Measurements from ENCODE around the gene CDX2. TPM values are rescaled to one million over a fixed set of nuclear protein-coding genes. Genes with fewer than 3 reads are reported as not detected.

CDX2 gene
- polyA plus RNA-seq, 1 donor from 2014 or later = not detected

DNA sequence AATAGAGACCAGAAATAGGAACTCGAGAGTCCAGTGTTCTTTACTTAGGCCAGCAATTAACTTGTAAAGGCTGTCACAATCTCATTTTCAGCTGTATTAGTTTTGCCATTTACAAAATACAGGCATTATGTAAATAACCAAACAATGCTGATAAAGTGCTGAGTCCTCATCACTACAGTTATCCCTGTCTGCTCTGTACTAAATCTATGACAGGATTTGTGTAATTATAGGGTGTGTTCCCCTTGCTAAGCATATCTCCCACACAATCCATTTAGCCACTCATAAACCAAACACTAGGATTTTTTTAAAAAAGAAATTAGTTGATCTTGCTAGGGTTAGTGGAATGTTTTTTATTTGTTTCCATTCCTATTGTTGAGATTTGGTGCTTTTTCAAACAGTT, 26.1 kb downstream of the CDX2 start:
- Histone ChIP-seq H3K4me2 (ENCODE audit: low read length) (no peak overlapping the region), H3K9ac (ENCODE audit: low read length) (no peak overlapping the region), H3K9me2 (ENCODE audit: insufficient read depth, low read length) (no peaks in the 10 kb centered on the region), H3K36me3 (ENCODE audit: insufficient read depth, low read length) (no peaks in the 10 kb centered on the region), H3K9me3 (ENCODE audit: low read length) (no peaks in the 10 kb centered on the region), H3F3A (ENCODE audit: insufficient read depth, low read length, poor library complexity, severe bottlenecking) (no peaks in the 10 kb centered on the region), H3K79me2 (replicated peaks; ENCODE audit: insufficient read depth, low read length) (no peaks in the 10 kb centered on the region), H4K20me1 (ENCODE audit: insufficient read depth) (no peaks in the 10 kb centered on the region), H2AFZ (ENCODE audit: low read depth, low read length) (no peak overlapping the region), H3K4me3 (ENCODE audit: low read length) (no peak overlapping the region), H3K27me3 (ENCODE audit: insufficient read depth, low read depth, low read length) (peaks cover 15% of the 10 kb centered on the region), H3K27ac (ENCODE audit: low read length) (no peak overlapping the region)
- no peak for TF ChIP-seq RAD21 (conservative IDR thresholded peaks at IDR 0.05)
- TF ChIP-seq SMC3 (conservative IDR thresholded peaks at IDR 0.05; ENCODE audit: poor library complexity) = no peak
- TF ChIP-seq POLR2AphosphoS5 (IDR thresholded peaks at IDR 0.05) = no peak
- TF ChIP-seq MXI1 (conservative IDR thresholded peaks at IDR 0.05; ENCODE audit: poor library complexity, severe bottlenecking) = no peak
- TF ChIP-seq EZH2 (IDR thresholded peaks at IDR 0.05; ENCODE audit: borderline replicate concordance, insufficient read depth, low read length, poor library complexity, severe bottlenecking) = no peak
- TF ChIP-seq EP300 (conservative IDR thresholded peaks at IDR 0.05; ENCODE audit: poor library complexity, severe bottlenecking) = no peak
- TF ChIP-seq, protein P1, sequence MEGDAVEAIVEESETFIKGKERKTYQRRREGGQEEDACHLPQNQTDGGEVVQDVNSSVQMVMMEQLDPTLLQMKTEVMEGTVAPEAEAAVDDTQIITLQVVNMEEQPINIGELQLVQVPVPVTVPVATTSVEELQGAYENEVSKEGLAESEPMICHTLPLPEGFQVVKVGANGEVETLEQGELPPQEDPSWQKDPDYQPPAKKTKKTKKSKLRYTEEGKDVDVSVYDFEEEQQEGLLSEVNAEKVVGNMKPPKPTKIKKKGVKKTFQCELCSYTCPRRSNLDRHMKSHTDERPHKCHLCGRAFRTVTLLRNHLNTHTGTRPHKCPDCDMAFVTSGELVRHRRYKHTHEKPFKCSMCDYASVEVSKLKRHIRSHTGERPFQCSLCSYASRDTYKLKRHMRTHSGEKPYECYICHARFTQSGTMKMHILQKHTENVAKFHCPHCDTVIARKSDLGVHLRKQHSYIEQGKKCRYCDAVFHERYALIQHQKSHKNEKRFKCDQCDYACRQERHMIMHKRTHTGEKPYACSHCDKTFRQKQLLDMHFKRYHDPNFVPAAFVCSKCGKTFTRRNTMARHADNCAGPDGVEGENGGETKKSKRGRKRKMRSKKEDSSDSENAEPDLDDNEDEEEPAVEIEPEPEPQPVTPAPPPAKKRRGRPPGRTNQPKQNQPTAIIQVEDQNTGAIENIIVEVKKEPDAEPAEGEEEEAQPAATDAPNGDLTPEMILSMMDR (IDR thresholded peaks at IDR 0.05; ENCODE audit: poor library complexity, severe bottlenecking) = no peak
- TF ChIP-seq, protein P2, sequence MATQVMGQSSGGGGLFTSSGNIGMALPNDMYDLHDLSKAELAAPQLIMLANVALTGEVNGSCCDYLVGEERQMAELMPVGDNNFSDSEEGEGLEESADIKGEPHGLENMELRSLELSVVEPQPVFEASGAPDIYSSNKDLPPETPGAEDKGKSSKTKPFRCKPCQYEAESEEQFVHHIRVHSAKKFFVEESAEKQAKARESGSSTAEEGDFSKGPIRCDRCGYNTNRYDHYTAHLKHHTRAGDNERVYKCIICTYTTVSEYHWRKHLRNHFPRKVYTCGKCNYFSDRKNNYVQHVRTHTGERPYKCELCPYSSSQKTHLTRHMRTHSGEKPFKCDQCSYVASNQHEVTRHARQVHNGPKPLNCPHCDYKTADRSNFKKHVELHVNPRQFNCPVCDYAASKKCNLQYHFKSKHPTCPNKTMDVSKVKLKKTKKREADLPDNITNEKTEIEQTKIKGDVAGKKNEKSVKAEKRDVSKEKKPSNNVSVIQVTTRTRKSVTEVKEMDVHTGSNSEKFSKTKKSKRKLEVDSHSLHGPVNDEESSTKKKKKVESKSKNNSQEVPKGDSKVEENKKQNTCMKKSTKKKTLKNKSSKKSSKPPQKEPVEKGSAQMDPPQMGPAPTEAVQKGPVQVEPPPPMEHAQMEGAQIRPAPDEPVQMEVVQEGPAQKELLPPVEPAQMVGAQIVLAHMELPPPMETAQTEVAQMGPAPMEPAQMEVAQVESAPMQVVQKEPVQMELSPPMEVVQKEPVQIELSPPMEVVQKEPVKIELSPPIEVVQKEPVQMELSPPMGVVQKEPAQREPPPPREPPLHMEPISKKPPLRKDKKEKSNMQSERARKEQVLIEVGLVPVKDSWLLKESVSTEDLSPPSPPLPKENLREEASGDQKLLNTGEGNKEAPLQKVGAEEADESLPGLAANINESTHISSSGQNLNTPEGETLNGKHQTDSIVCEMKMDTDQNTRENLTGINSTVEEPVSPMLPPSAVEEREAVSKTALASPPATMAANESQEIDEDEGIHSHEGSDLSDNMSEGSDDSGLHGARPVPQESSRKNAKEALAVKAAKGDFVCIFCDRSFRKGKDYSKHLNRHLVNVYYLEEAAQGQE (IDR thresholded peaks at IDR 0.05; ENCODE audit: borderline replicate concordance) = no peak
- no peak for TF ChIP-seq TAF1 (IDR thresholded peaks at IDR 0.05; ENCODE audit: low read depth)

DNA sequence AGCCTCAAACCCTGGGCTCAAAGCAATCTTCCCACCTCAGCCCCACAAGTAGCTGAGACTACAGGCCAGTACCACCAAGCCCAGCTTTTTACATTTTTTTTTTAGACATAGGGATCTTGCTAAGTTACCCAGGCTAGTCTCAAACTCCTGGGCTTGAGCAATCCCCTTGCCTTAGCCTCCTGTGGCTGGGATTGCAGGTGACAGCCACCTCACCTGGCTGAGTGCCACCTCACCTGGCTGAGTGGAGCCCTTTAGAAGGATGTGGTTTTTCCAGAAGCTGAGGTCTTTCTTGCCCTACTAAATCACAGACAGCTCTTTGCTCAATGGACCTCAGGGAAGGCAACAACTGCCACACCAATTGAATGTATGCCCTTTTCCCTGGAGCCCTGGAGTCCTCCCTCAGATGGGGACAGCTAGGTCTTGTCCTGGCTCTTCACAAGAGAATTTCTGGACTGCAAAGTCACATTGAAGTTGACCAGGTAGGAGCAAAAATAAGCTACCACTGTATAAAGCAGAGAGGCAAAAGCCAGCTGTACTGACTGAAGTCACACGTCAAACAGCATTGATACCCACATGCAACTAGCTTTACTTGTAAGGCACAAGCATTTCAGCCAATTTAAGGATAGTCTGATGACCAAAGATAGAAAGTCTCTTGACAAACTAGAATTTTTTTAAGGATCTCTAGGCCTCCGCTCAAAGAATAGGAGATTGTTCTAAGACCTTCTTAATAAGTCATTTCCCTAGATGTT, 35.4 kb downstream of the CDX2 start:
- no peak overlapping the region for H3K4me2 ChIP-seq (ENCODE audit: low read length)
- no peak overlapping the region for H3K27ac ChIP-seq (ENCODE audit: low read length)
- H3K9me2 ChIP-seq (ENCODE audit: insufficient read depth, low read length) = no peaks in the 10 kb centered on the region
- H3F3A ChIP-seq (ENCODE audit: insufficient read depth, low read length, poor library complexity, severe bottlenecking) = no peaks in the 10 kb centered on the region
- no peak overlapping the region for H2AFZ ChIP-seq (ENCODE audit: low read depth, low read length)
- no peaks in the 10 kb centered on the region for H3K9me3 ChIP-seq (ENCODE audit: low read length)
- H3K9ac ChIP-seq (ENCODE audit: low read length) = no peak overlapping the region
- TF ChIP-seq, protein P1 (IDR thresholded peaks at IDR 0.05; ENCODE audit: poor library complexity, severe bottlenecking) = no peak
- TF ChIP-seq, protein P2 (IDR thresholded peaks at IDR 0.05; ENCODE audit: borderline replicate concordance) = no peak
- no peaks in the 10 kb centered on the region for H4K20me1 ChIP-seq (ENCODE audit: insufficient read depth)
- H3K79me2 ChIP-seq (replicated peaks; ENCODE audit: insufficient read depth, low read length) = no peaks in the 10 kb centered on the region
- peaks cover 52% of the 10 kb centered on the region for H3K27me3 ChIP-seq (ENCODE audit: insufficient read depth, low read depth, low read length)
- no peaks in the 10 kb centered on the region for H3K36me3 ChIP-seq (ENCODE audit: insufficient read depth, low read length)
- H3K4me3 ChIP-seq (ENCODE audit: low read length) = no peak overlapping the region

All from neural cell (in vitro differentiated cells).